HG02610 (cell line): ENCODE results near the gene HDLBP.
A peak's percentile ranks its signal among the peaks of the same experiment; 100 is the strongest.

ENCODE experiments used
- ATAC-seq: cut with Tn5 transposase; IDR thresholded peaks from one replicate; pipeline ENCODE4 v1.9.1; 2021; ENCODE audit warnings: mild to moderate bottlenecking, moderate library complexity; ENCODE audit not compliant: unreplicated experiment

HDLBP gene

GRCh38 chr2:241315093-241315878 is at the start of gene HDLBP:
Gene HDLBP (minus strand): TSS chr2:241315672. CDS start chr2:241266869, 48,803 bp downstream.
- peak; percentile 71 for ATAC-seq

- no peak for ATAC-seq
These were observed 49.3 kb upstream of the HDLBP start for GRCh38 chr2:241364781-241365180.

GRCh38 chr2:241363426-241363825 is 48.0 kb upstream of the HDLBP start:
- ATAC-seq: no peak

- no peak for ATAC-seq
These were observed 44.1 kb upstream of the HDLBP start for GRCh38 chr2:241359481-241360045.

GRCh38 chr2:241358470-241358869 is 43.0 kb upstream of the HDLBP start:
- no peak for ATAC-seq

GRCh38 chr2:241357531-241357930 is 42.1 kb upstream of the HDLBP start:
- no peak for ATAC-seq

GRCh38 chr2:241356871-241357260 is 41.4 kb upstream of the HDLBP start:
- ATAC-seq: no peak

- ATAC-seq: peak; percentile 76
These were observed 40.8 kb upstream of the HDLBP start, which contains the start of gene FARP2 for GRCh38 chr2:241355983-241356870. Gene FARP2 (plus strand): TSS chr2:241356285. CDS start chr2:241373108, 16,823 bp downstream.

- no peak for ATAC-seq
These were observed 39.5 kb upstream of the HDLBP start for GRCh38 chr2:241354668-241355658.

GRCh38 chr2:241352227-241352626 is 36.8 kb upstream of the HDLBP start:
- ATAC-seq: no peak

GRCh38 chr2:241351640-241352031 is 36.2 kb upstream of the HDLBP start:
- no peak for ATAC-seq

GRCh38 chr2:241350878-241351639 is 35.6 kb upstream of the HDLBP start:
- ATAC-seq: no peak

GRCh38 chr2:241350530-241350877 is 35.0 kb upstream of the HDLBP start:
- ATAC-seq: no peak

- no peak for ATAC-seq
These were observed 34.5 kb upstream of the HDLBP start for GRCh38 chr2:241349941-241350340.

GRCh38 chr2:241344925-241345651 is 29.6 kb upstream of the HDLBP start:
- no peak for ATAC-seq

GRCh38 chr2:241340631-241341163 is 25.2 kb upstream of the HDLBP start:
- no peak for ATAC-seq

GRCh38 chr2:241339839-241340630 is 24.6 kb upstream of the HDLBP start:
- no peak for ATAC-seq

- no peak for ATAC-seq
These were observed 19.3 kb upstream of the HDLBP start for GRCh38 chr2:241334813-241335212.
